WERI-Rb-1 (cell line): ENCODE data around the gene PRKCH.

Source experiments
- DNase-seq: peaks from one replicate; pipeline ENCODE4 v3.0.0-alpha.2; 2020
- H3K27ac ChIP-seq: fragments of 250-450 bp; sonication (Bioruptor Pico); 2 replicates; pipeline ENCODE4 v1.5.1; 2020; ENCODE audit warnings: mild to moderate bottlenecking, moderate library complexity
- H3K27me3 ChIP-seq: fragments of 250-450 bp; sonication (Bioruptor Pico); 2 replicates; pipeline ENCODE4 v1.5.1; 2021; ENCODE audit warnings: mild to moderate bottlenecking, low read depth, moderate library complexity; ENCODE audit not compliant: insufficient read depth, severe bottlenecking
- H3K36me3 ChIP-seq: fragments of 250-450 bp; sonication (Bioruptor Pico); 2 replicates; pipeline ENCODE4 v1.5.1; 2020; ENCODE audit warnings: mild to moderate bottlenecking, moderate library complexity
- H3K4me3 ChIP-seq: 2 replicates; pipeline ENCODE4 v1.5.1; 2011; ENCODE audit warnings: low read depth, mild to moderate bottlenecking, control low read depth, low read length
- H3K9me3 ChIP-seq: fragments of 250-450 bp; sonication (Bioruptor Pico); 2 replicates; pipeline ENCODE4 v1.5.1; 2021; ENCODE audit warnings: mild to moderate bottlenecking, moderate library complexity; ENCODE audit not compliant: severe bottlenecking
- CTCF ChIP-seq: IDR thresholded peaks from 2 replicates; pipeline ENCODE4 v1.5.1; 2011; ENCODE audit warnings: low read depth, mild to moderate bottlenecking, control low read depth, inconsistent platforms, low read length

Gene PRKCH

GRCh38 chr14:61433169-61433568, 111.8 kb downstream of the PRKCH start:
- Histone ChIP-seq H3K9me3 (no peaks in the 10 kb centered on the region), H3K36me3 (no peaks in the 10 kb centered on the region), H3K27me3 (no peaks in the 10 kb centered on the region), H3K4me3 (no peak overlapping the region), H3K27ac (no peak overlapping the region)
- no peak for TF ChIP-seq CTCF
- DNase-seq = no peak

- no peak overlapping the region for H3K4me3 ChIP-seq
- no peaks in the 10 kb centered on the region for H3K9me3 ChIP-seq
- H3K36me3 ChIP-seq = no peaks in the 10 kb centered on the region
- no peak for DNase-seq
- H3K27ac ChIP-seq = no peak overlapping the region
- no peak for TF ChIP-seq CTCF
- no peaks in the 10 kb centered on the region for H3K27me3 ChIP-seq
These were observed 112.4 kb downstream of the PRKCH start for GRCh38 chr14:61433828-61434227.

GRCh38 chr14:61434311-61434710, 112.9 kb downstream of the PRKCH start:
- H3K27ac ChIP-seq = no peak overlapping the region
- no peaks in the 10 kb centered on the region for H3K9me3 ChIP-seq
- H3K36me3 ChIP-seq = no peaks in the 10 kb centered on the region
- H3K4me3 ChIP-seq = no peak overlapping the region
- no peaks in the 10 kb centered on the region for H3K27me3 ChIP-seq
- no peak for DNase-seq
- TF ChIP-seq CTCF = no peak

GRCh38 chr14:61435563-61436337, 114.4 kb downstream of the PRKCH start:
- Histone ChIP-seq H3K27ac (no peak overlapping the region), H3K36me3 (no peaks in the 10 kb centered on the region), H3K27me3 (no peaks in the 10 kb centered on the region), H3K4me3 (no peak overlapping the region), H3K9me3 (no peaks in the 10 kb centered on the region)
- no peak for DNase-seq
- TF ChIP-seq CTCF = no peak

GRCh38 chr14:61437381-61437780, 116.0 kb downstream of the PRKCH start:
- Histone ChIP-seq H3K27me3 (no peaks in the 10 kb centered on the region), H3K4me3 (no peak overlapping the region), H3K27ac (no peak overlapping the region), H3K9me3 (no peaks in the 10 kb centered on the region), H3K36me3 (no peaks in the 10 kb centered on the region)
- DNase-seq = no peak
- no peak for TF ChIP-seq CTCF

GRCh38 chr14:61438036-61438435, 116.7 kb downstream of the PRKCH start:
- Histone ChIP-seq H3K4me3 (no peak overlapping the region), H3K27me3 (no peaks in the 10 kb centered on the region), H3K27ac (no peak overlapping the region), H3K36me3 (no peaks in the 10 kb centered on the region), H3K9me3 (no peaks in the 10 kb centered on the region)
- TF ChIP-seq CTCF = no peak
- no peak for DNase-seq
